ENCODE results near the gene GALNT17.

GALNT17 gene

GRCh38 chr7:71679480-71679879, 547.5 kb downstream of the GALNT17 start:
- CTCF ChIA-PET, result no interaction called here
- POLR2A ChIA-PET, result interaction anchor here (0.7 kb wide), 1 partner anchor 27 kb away, joined by 3 read pairs; no protein-coding TSS in a partner anchor
- no peaks in the 10 kb centered on the region for H3K36me3 ChIP-seq (ENCODE audit: control insufficient read depth in 2 of 2, insufficient read depth in 1 of 2, low read length in 2 of 2)
- H3K9me3 ChIP-seq (ENCODE audit: control insufficient read depth, insufficient read depth, low read depth, low read length), result no peaks in the 10 kb centered on the region
- H3K4me1 ChIP-seq (ENCODE audit: control insufficient read depth, insufficient read depth, low read length), result no peaks in the 10 kb centered on the region
- H3K4me3 ChIP-seq (ENCODE audit: low read depth, low read length), result no peak overlapping the region
- TF ChIP-seq ZNF629 (tag by site-specific recombination; IDR thresholded peaks at IDR 0.05) (no peak), ZNF610 (tag by site-specific recombination; IDR thresholded peaks at IDR 0.05; ENCODE audit: borderline replicate concordance) (no peak), ZFP37 (tag by site-specific recombination; IDR thresholded peaks at IDR 0.05) (no peak), ZNF366 (tag by site-specific recombination; conservative IDR thresholded peaks at IDR 0.05) (no peak), ZNF138 (tag by site-specific recombination; IDR thresholded peaks at IDR 0.05; ENCODE audit: borderline replicate concordance) (no peak), KLF10 (tag by site-specific recombination; IDR thresholded peaks at IDR 0.05) (no peak), ZNF433 (tag by site-specific recombination; IDR thresholded peaks at IDR 0.05; ENCODE audit: low read depth) (no peak), ZNF274 (IDR thresholded peaks at IDR 0.05; ENCODE audit: low read length) (no peak), ZNF274 (tag by site-specific recombination; IDR thresholded peaks at IDR 0.05; ENCODE audit: borderline replicate concordance) (no peak), RBAK (tag by site-specific recombination; IDR thresholded peaks at IDR 0.05) (no peak), ZFHX2 (tag by site-specific recombination; conservative IDR thresholded peaks at IDR 0.05) (no peak), PRDM1 (tag by site-specific recombination; IDR thresholded peaks at IDR 0.05) (no peak)
- no peak overlapping the region for H3K27ac ChIP-seq (ENCODE audit: extremely low read depth, low read depth, low read length)

- no peaks in the 10 kb centered on the region for H3K9me3 ChIP-seq (ENCODE audit: control insufficient read depth, insufficient read depth, low read depth, low read length)
- H3K4me1 ChIP-seq (ENCODE audit: control insufficient read depth, insufficient read depth, low read length), result no peaks in the 10 kb centered on the region
- TF ChIP-seq ZSCAN18 (tag by site-specific recombination; IDR thresholded peaks at IDR 0.05), result no peak
- no peak overlapping the region for H3K27ac ChIP-seq (ENCODE audit: extremely low read depth, low read depth, low read length)
- H3K36me3 ChIP-seq (ENCODE audit: control insufficient read depth in 2 of 2, insufficient read depth in 1 of 2, low read length in 2 of 2), result no peaks in the 10 kb centered on the region
- H3K4me3 ChIP-seq (ENCODE audit: low read depth, low read length), result no peak overlapping the region
- ChIA-PET POLR2A (no interaction called here), CTCF (no interaction called here)
Measured at GRCh38 chr7:71682181-71682580, 550.2 kb downstream of the GALNT17 start.

GRCh38 chr7:71682841-71683781, 551.2 kb downstream of the GALNT17 start:
- ChIA-PET POLR2A (no interaction called here), CTCF (no interaction called here)
- H3K4me3 ChIP-seq (ENCODE audit: low read depth, low read length), result no peak overlapping the region
- H3K27ac ChIP-seq (ENCODE audit: extremely low read depth, low read depth, low read length), result no peak overlapping the region
- H3K4me1 ChIP-seq (ENCODE audit: control insufficient read depth, insufficient read depth, low read length), result no peaks in the 10 kb centered on the region
- TF ChIP-seq REPIN1 (tag by site-specific recombination; IDR thresholded peaks at IDR 0.05; ENCODE audit: low read depth) (no peak), HOXC10 (CRISPR knock-in tag; IDR thresholded peaks at IDR 0.05) (no peak), PRDM10 (tag by site-specific recombination; IDR thresholded peaks at IDR 0.05) (no peak), AEBP2 (tag by site-specific recombination; IDR thresholded peaks at IDR 0.05; ENCODE audit: borderline replicate concordance) (no peak), ZNF747 (tag by site-specific recombination; IDR thresholded peaks at IDR 0.05) (no peak)
- H3K36me3 ChIP-seq (ENCODE audit: control insufficient read depth in 2 of 2, insufficient read depth in 1 of 2, low read length in 2 of 2), result no peaks in the 10 kb centered on the region
- H3K9me3 ChIP-seq (ENCODE audit: control insufficient read depth, insufficient read depth, low read depth, low read length), result no peaks in the 10 kb centered on the region

Data from HEK293 (cell line).